Endothelial cell of umbilical vein (primary cell): Measurements from ENCODE around the gene RRM2. TPM values are rescaled to one million over a fixed set of nuclear protein-coding genes. Genes with fewer than 3 reads are reported as not detected.

Experiments
- BruUV-seq: library from RNA; stranded (reverse); fragments of 400-500 nt; replicated peaks from 2 replicates; lab custom pipeline; 2021; lab: Mats Ljungman, UMichigan
- CTCF ChIA-PET: fragments of 300-600, 350-600 bp; sonication (Branson Sonifier 250); formaldehyde crosslinking; loops from one replicate; lab custom pipeline; 2021; ENCODE audit warnings: antibody characterized with exemption, inconsistent platforms; lab: Charles Lee
- POLR2A ChIA-PET: fragments of 300-600, 350-600 bp; sonication (Branson Sonifier 250); formaldehyde crosslinking; loops from one replicate; lab custom pipeline; 2021; ENCODE audit warnings: antibody characterized with exemption, inconsistent platforms; lab: Charles Lee
- DNase-seq: peaks from one replicate; pipeline ENCODE4 v3.0.0-alpha.2; 2011; ENCODE audit warnings: low read depth, low spot score
- FAIRE-seq: peaks from 2 replicates; lab custom pipeline; 2011; peaks lifted over from hg19 to GRCh38; lab: Jason Lieb, UNC
- H2AFZ ChIP-seq: 2 replicates; pipeline ENCODE4 v1.6.0; 2012; ENCODE audit warnings: low read depth, low read length, control low read depth, inconsistent platforms
- H3K27ac ChIP-seq: 2 replicates; pipeline ENCODE4 v1.5.1; 2011; ENCODE audit warnings: low read depth, mild to moderate bottlenecking, control low read depth, low read length, moderate library complexity; ENCODE audit not compliant: insufficient read depth
- H3K27me3 ChIP-seq, 2 experiments: 2 replicates each; pipeline versions ENCODE4 v1.6.0 to v1.6.1; 2011; ENCODE audit warnings: low read length in 2 of 2, mixed read lengths in 1 of 2; ENCODE audit not compliant: control insufficient read depth in 2 of 2, insufficient read depth in 2 of 2
- H3K36me3 ChIP-seq, 2 experiments: 2 replicates in 1 of 2; 3 replicates in 1 of 2; pipeline ENCODE4 v1.5.1; 2011; ENCODE audit warnings: low read length in 2 of 2, mild to moderate bottlenecking in 1 of 2, moderate library complexity in 1 of 2; ENCODE audit not compliant: control insufficient read depth in 2 of 2, insufficient read depth in 2 of 2; ENCODE audit errors: extremely low read depth in 1 of 2
- H3K4me1 ChIP-seq: 3 replicates; pipeline ENCODE4 v1.5.1; 2011; ENCODE audit warnings: mild to moderate bottlenecking, low read length; ENCODE audit not compliant: control insufficient read depth, insufficient read depth; ENCODE audit errors: extremely low read depth
- H3K4me2 ChIP-seq: 2 replicates; pipeline ENCODE4 v1.6.1; 2011; ENCODE audit warnings: low read length, control low read depth, mixed read lengths; ENCODE audit not compliant: insufficient read depth
- H3K4me3 ChIP-seq, 3 experiments: fragments of 200-600 bp in 1 of 3; sonication (generic), shearing (Covaris generic) in 1 of 3; replicated peaks in 1 of 3; 2 replicates each; pipeline ENCODE4 v1.5.1; 2011 to 2016; ENCODE audit warnings: control low read depth in 3 of 3, low read length in 3 of 3, mild to moderate bottlenecking in 2 of 3, inconsistent platforms in 1 of 3, low read depth in 1 of 3, moderate library complexity in 1 of 3; ENCODE audit not compliant: insufficient read depth in 1 of 3
- H3K79me2 ChIP-seq: 2 replicates; pipeline ENCODE4 v1.6.0; 2012; ENCODE audit warnings: low read length, inconsistent platforms; ENCODE audit not compliant: control insufficient read depth, insufficient read depth
- H3K9ac ChIP-seq: replicated peaks from 2 replicates; pipeline ENCODE3; 2011; ENCODE audit warnings: low read length, control low read depth; ENCODE audit not compliant: insufficient read depth; ENCODE audit errors: extremely low read depth
- H3K9me1 ChIP-seq: replicated peaks from 3 replicates; pipeline ENCODE4 v1.6.0; 2011; ENCODE audit warnings: mild to moderate bottlenecking, low read length; ENCODE audit not compliant: control insufficient read depth, insufficient read depth; ENCODE audit errors: extremely low read depth
- H3K9me3 ChIP-seq: replicated peaks from 2 replicates; pipeline ENCODE4 v1.5.1; 2012; ENCODE audit warnings: low read length, inconsistent platforms; ENCODE audit not compliant: control insufficient read depth, insufficient read depth
- H4K20me1 ChIP-seq: replicated peaks from 2 replicates; pipeline ENCODE3; 2011; ENCODE audit warnings: mild to moderate bottlenecking, low read length; ENCODE audit not compliant: control insufficient read depth, insufficient read depth; ENCODE audit errors: extremely low read depth
- GATA2 ChIP-seq: IDR thresholded peaks from 2 replicates; pipeline ENCODE4 v1.7.0; 2011; ENCODE audit warnings: low read depth, mild to moderate bottlenecking, moderate library complexity, mixed read lengths, low read length; ENCODE audit not compliant: insufficient read length, insufficient read depth
- MYC ChIP-seq: IDR thresholded peaks from one replicate; pipeline ENCODE4 v1.6.1; 2011; ENCODE audit warnings: mild to moderate bottlenecking, low read depth, low read length
- POLR2A ChIP-seq: IDR thresholded peaks from 2 replicates; pipeline ENCODE4 v1.6.1; 2012; ENCODE audit warnings: low read depth, mild to moderate bottlenecking, control low read depth, low read length
- POLR2AphosphoS5 ChIP-seq: IDR thresholded peaks from 2 replicates; pipeline ENCODE4 v1.6.1; 2012; ENCODE audit warnings: low read depth, mild to moderate bottlenecking, control low read depth, low read length, moderate library complexity; ENCODE audit not compliant: insufficient read depth
- dilution Hi-C: fragments of 300-500 bp; cut with MboI; formaldehyde crosslinking; loops from one replicate; pipeline ENCODE4 v1.15.0; 2019; ENCODE audit warnings: low sequenced_read_pairs; ENCODE audit not compliant: extremely low pct_ligation_motif_present
- intact Hi-C: fragments of 100-400 bp; cut with micrococcal nuclease; formaldehyde crosslinking; loops from one replicate; pipeline ENCODE4 v1.10.0; 2022
- polyA plus RNA-seq, 4 experiments: library from polyadenylated mRNA; depleted of rRNA in 3 of 4; stranded (reverse) in 3 of 4; unstranded in 1 of 4; fragments of >200 nt; gene quantifications; 2 replicates each; pipeline versions ENCODE4 v1.2.1 to v1.2.3, GENCODE V29; 2011 to 2012; ENCODE audit warnings: missing spikeins in 1 of 4
- total RNA-seq: library from RNA; stranded (reverse); gene quantifications from 2 replicates; pipeline ENCODE4 v1.2.3, GENCODE V29; 2021
- TF ChIP-seq, protein P1 (sequence below): IDR thresholded peaks from 2 replicates; pipeline ENCODE4 v1.6.1; 2011; ENCODE audit not compliant: insufficient read depth, insufficient read length
- TF ChIP-seq, protein P2 (sequence below), 2 donors: IDR thresholded peaks; 1 replicate in 1 of 2; 2 replicates in 1 of 2; pipeline ENCODE4 v1.5.1; 2011; ENCODE audit warnings: low read length in 2 of 2, mild to moderate bottlenecking in 2 of 2, moderate library complexity in 2 of 2, control low read depth in 1 of 2, inconsistent platforms in 1 of 2, low read depth in 1 of 2; ENCODE audit not compliant: insufficient read depth in 1 of 2; ENCODE audit errors: extremely low read depth in 1 of 2

Gene RRM2
- total and polyA plus RNA-seq, 2 donors (not counting 3 experiments of a cell fraction or from before 2014, with no cell fraction given), result 40.9 to 246 TPM

DNA sequence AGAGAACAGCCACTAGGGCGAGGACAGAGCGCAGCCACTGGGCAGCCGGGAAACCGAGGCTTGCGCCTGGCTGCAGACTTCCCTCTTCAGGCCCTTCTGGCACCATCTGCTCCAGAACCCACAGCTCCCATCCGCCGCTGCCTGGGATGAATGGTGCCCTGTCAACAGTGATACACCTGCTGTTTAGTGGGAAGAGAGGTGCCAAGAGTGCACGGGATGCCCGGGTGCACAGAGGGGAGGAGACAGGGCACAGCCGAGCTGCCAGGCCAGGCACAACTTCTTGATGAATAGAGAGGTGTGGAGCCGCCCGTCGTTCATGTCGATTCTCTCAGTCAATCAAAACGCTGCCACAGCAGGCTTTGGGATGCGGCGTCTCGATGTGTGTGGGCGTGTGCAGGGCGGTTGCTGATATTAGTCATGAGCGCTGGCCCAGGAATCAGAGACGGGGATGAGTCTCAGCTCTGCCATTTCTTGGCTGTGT is 39.5 kb downstream of the RRM2 start:
- BruUV-seq, result TSS peak; percentile 67
- TF ChIP-seq, protein P1, sequence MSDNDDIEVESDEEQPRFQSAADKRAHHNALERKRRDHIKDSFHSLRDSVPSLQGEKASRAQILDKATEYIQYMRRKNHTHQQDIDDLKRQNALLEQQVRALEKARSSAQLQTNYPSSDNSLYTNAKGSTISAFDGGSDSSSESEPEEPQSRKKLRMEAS, result no peak
- TF ChIP-seq POLR2AphosphoS5, result no peak
- TF ChIP-seq POLR2A, result peak; percentile 13
- TF ChIP-seq, protein P2, sequence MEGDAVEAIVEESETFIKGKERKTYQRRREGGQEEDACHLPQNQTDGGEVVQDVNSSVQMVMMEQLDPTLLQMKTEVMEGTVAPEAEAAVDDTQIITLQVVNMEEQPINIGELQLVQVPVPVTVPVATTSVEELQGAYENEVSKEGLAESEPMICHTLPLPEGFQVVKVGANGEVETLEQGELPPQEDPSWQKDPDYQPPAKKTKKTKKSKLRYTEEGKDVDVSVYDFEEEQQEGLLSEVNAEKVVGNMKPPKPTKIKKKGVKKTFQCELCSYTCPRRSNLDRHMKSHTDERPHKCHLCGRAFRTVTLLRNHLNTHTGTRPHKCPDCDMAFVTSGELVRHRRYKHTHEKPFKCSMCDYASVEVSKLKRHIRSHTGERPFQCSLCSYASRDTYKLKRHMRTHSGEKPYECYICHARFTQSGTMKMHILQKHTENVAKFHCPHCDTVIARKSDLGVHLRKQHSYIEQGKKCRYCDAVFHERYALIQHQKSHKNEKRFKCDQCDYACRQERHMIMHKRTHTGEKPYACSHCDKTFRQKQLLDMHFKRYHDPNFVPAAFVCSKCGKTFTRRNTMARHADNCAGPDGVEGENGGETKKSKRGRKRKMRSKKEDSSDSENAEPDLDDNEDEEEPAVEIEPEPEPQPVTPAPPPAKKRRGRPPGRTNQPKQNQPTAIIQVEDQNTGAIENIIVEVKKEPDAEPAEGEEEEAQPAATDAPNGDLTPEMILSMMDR (IDR thresholded peaks at IDR 0.05; ENCODE audit: extremely low read depth in 1 of 2, insufficient read depth in 1 of 2, low read depth in 1 of 2, low read length in 2 of 2), result peak in 1 of 2 donors; percentile 19
- no peak for TF ChIP-seq MYC
- TF ChIP-seq GATA2, result no peak
- H3K9me3 ChIP-seq, result no peaks in the 10 kb centered on the region
- intact Hi-C loops, result loop anchor here (1.0 to 5.0 kb wide), 3 partner anchors 8 to 170 kb away; partner anchors contain the start of gene HPCAL1
- dilution Hi-C loops, result no loop called here
- no peak overlapping the region for H3K4me3 ChIP-seq
- no peaks in the 10 kb centered on the region for H4K20me1 ChIP-seq
- peaks cover 57% of the 10 kb centered on the region for H3K4me1 ChIP-seq
- no peaks in the 10 kb centered on the region for H3K79me2 ChIP-seq
- no peaks in the 10 kb centered on the region for H3K9me1 ChIP-seq
- POLR2A ChIA-PET, result no interaction called here
- FAIRE-seq, result no peak
- H3K36me3 ChIP-seq, result no peaks in the 10 kb centered on the region
- H2AFZ ChIP-seq, result peak overlapping the region; percentile 22
- H3K27me3 ChIP-seq, result no peaks in the 10 kb centered on the region
- H3K9ac ChIP-seq, result peak overlapping the region; percentile 82
- peak overlapping the region; percentile 97 for H3K27ac ChIP-seq
- CTCF ChIA-PET, result interaction anchor here (0.6 to 8.3 kb wide), 11 partner anchors 8 to 273 kb away, joined by 3 to 69 read pairs (median 4); partner anchors contain the start of gene HPCAL1
- H3K4me2 ChIP-seq, result peak overlapping the region; percentile 54
- DNase-seq, result peak; percentile 54
